ENCODE results near the gene PTPRM.

PTPRM gene

GRCh38 chr18:8455661-8456614 is 888.8 kb downstream of the PTPRM start:
- DNase-seq: no peak

Data from CD4-positive, alpha-beta T cell treated with Interferon alpha-2 for 1 hour (primary cell).